ENCODE data around the gene PDHB.

The PDHB gene

DNA sequence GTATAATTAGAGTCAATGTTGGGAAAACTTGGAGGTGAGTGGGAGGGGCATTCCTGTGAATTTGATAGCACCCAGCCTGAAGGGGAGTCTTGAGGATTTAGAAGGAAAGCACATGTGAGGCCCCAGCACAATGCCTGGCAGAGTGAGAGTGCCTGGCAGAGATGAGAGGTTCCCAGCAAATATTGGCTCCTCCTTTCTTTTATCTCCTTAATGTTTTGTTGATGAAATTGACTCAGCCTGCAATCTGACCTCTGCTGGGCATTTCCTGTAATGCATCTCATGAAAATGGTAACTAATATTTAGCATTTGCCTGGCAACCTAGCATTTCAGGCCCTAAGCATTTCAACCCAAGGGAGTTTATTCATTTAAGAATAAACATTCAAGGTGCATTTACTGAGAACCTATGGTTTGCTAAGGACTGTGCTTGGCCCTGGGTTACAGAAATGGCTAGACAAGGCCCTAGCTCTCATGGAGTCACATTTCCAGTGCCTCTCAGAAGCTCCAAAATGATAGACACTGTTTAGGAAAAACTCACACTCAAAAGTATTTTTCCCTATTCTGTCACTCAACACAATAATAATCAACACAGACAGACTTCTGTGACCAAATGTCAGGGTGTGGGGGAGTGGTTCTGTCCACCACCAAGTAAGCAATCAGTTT is 19.0 kb downstream of the PDHB start:
- TF ChIP-seq, protein P1, sequence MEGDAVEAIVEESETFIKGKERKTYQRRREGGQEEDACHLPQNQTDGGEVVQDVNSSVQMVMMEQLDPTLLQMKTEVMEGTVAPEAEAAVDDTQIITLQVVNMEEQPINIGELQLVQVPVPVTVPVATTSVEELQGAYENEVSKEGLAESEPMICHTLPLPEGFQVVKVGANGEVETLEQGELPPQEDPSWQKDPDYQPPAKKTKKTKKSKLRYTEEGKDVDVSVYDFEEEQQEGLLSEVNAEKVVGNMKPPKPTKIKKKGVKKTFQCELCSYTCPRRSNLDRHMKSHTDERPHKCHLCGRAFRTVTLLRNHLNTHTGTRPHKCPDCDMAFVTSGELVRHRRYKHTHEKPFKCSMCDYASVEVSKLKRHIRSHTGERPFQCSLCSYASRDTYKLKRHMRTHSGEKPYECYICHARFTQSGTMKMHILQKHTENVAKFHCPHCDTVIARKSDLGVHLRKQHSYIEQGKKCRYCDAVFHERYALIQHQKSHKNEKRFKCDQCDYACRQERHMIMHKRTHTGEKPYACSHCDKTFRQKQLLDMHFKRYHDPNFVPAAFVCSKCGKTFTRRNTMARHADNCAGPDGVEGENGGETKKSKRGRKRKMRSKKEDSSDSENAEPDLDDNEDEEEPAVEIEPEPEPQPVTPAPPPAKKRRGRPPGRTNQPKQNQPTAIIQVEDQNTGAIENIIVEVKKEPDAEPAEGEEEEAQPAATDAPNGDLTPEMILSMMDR (IDR thresholded peaks at IDR 0.05; ENCODE audit: control insufficient read depth, extremely low read depth, insufficient read depth): peak; percentile 79
- peak; percentile 58 for DNase-seq (ENCODE audit: low read depth)

DNA sequence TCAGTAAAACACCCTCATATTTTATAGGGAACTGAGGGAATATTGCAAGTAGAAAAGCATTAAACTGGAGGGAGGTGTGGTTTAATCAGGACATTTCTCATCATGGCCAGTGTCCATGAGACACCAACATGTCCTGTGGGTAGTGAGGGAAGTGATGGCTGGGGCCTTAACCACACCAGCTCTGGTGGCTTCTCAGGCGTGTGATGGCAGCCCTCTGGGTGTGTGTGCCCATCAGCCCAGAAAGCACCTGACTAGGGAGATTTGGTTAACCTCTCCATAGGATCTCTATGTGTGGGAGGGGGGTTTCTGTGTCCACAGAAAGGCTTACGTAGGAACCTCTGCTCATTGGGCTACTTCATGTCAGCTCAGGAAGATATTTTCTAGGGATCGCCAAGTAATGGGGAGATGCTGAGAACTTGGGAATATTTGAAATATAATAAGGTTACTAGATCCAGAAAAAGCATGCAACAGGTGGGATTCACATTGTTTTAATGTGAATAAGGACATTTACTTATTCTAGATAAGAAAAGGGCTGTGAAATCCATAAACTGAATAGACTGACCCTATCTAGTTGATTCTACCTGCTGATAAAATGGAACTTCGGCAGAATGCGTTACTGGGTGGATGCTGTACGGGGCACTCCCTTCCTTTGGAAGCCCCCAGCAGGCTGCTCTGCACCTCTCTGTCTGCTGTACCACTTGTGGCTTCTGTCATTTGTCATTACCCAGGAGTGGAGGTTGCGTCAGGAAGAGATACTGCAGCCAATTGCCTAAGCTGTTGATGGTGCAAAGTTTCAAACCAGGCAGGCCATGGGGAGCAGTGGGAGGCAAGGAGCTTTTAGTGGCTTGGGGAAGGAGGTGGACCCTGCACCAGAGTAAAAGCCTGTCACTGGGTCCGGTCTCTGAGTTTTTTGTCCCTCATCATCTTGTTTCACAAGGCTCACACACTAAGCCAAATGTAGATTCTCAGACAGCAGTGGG is 21.5 kb downstream of the PDHB start:
- no peak for DNase-seq (ENCODE audit: low read depth)
- no peak overlapping the region for H3K4me3 ChIP-seq (ENCODE audit: low read depth, low read length)
- TF ChIP-seq, protein P1 (IDR thresholded peaks at IDR 0.05; ENCODE audit: control insufficient read depth, extremely low read depth, insufficient read depth): no peak

More for the DNA sequence above, 19.0 kb downstream of the PDHB start:
- H3K4me3 ChIP-seq (ENCODE audit: low read depth, low read length): no peak overlapping the region

DNA sequence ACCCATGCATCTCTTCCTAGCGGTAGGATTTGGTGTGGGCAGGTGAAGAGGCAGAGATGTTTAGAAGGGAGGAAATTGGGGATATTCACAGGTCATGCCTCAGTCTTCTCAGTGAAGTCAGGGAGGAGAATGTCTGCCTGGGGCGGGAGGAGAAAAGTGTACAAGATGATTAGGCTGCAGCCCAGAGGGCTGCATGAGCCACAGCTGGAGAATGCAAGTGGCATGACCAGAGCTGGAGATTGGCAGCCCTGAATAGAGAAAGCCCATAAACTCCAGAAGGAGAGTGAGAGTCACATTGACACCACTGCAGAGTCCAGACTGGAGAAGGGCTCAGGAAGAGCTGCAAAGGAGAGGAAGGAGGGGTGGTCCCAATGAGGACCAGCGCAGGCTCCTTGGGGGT is 22.6 kb downstream of the PDHB start:
- DNase-seq (ENCODE audit: low read depth): no peak
- H3K4me3 ChIP-seq (ENCODE audit: low read depth, low read length): no peak overlapping the region
- TF ChIP-seq, protein P1 (IDR thresholded peaks at IDR 0.05; ENCODE audit: control insufficient read depth, extremely low read depth, insufficient read depth): no peak

DNA sequence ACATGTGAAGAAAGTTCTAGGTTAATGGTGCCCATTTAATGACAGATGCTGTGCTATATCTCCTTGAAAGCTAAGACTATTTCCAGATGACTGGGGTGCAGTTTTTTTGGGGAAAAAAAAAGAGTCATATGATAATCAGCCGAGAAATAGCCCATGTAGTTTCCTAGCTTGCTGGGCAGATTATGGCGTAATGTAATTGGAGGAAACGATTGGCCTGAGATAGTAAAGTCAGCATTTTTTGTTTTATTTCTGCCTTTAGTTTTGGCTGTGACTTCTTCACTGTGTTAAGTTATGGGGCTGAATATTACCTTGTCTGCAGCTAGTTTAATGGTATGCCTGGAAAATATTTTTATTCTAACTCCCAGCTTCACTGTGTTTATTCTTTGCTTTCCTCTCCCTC is 24.0 kb downstream of the PDHB start:
- H3K4me3 ChIP-seq (ENCODE audit: low read depth, low read length): no peak overlapping the region
- no peak for DNase-seq (ENCODE audit: low read depth)
- TF ChIP-seq, protein P1 (IDR thresholded peaks at IDR 0.05; ENCODE audit: control insufficient read depth, extremely low read depth, insufficient read depth): no peak

DNA sequence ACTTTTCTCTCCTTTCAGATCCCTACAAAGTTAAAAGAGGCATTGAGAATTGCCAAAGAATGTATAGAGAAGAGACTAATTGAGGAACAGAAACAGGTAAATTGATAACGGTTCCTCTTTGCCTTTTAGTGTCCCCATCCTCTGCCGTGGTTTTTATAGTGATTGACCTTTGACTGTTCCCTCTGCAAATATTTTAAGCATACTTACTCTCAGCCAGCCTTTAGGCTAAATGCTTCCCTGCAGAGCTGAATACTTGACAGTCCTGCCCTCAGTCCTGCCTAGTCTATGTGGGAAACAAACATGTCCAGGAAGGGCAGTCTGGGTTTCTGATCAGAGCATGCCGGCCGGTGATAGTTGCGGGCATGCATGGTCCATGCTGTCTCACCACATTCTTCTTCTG is 24.7 kb downstream of the PDHB start:
- DNase-seq (ENCODE audit: low read depth): no peak
- H3K4me3 ChIP-seq (ENCODE audit: low read depth, low read length): no peak overlapping the region
- TF ChIP-seq, protein P1 (IDR thresholded peaks at IDR 0.05; ENCODE audit: control insufficient read depth, extremely low read depth, insufficient read depth): no peak

- H3K4me3 ChIP-seq (ENCODE audit: low read depth, low read length): no peak overlapping the region
- no peak for DNase-seq (ENCODE audit: low read depth)
- TF ChIP-seq, protein P1 (IDR thresholded peaks at IDR 0.05; ENCODE audit: control insufficient read depth, extremely low read depth, insufficient read depth): no peak
Measured at GRCh38 chr3:58404396-58404795, 29.2 kb downstream of the PDHB start.
